ENCODE data around the gene TRNP1.

The TRNP1 gene

GRCh38 chr1:27000090-27000816 lies 6.8 kb downstream of the TRNP1 start:
- Histone ChIP-seq H3K27me3 (replicated peaks in 2 of 5; ENCODE audit: control insufficient read depth in 4 of 5, insufficient read depth in 5 of 5, low read length in 4 of 5) (peaks cover 1 to 16% (median 6%) of the 10 kb centered on the region in 5 experiments), H3K4me1 (ENCODE audit: control extremely low read depth in 1 of 4, control insufficient read depth in 4 of 4, insufficient read depth in 4 of 4, low read length in 3 of 4) (peaks cover 3 to 40% (median 20%) of the 10 kb centered on the region in 4 experiments), H3K27ac (ENCODE audit: insufficient read depth in 1 of 2, low read depth in 1 of 2, low read length in 2 of 2, poor library complexity in 1 of 2, severe bottlenecking in 2 of 2) (no peak overlapping the region), H3K4me3 (ENCODE audit: control insufficient read depth in 1 of 7, extremely low read depth in 1 of 7, insufficient read depth in 4 of 7, low read depth in 2 of 7, low read length in 6 of 7) (no peak overlapping the region), H3K9me3 (ENCODE audit: control extremely low read depth in 1 of 5, control insufficient read depth in 4 of 5, insufficient read depth in 2 of 5, low read depth in 1 of 5, low read length in 4 of 5) (no peaks in the 10 kb centered on the region), H3K36me3 (ENCODE audit: control insufficient read depth in 4 of 4, insufficient read depth in 4 of 4, low read length in 3 of 4) (no peaks in the 10 kb centered on the region)
- WGBS (ENCODE audit: insufficient coverage) = 94% methylated on average over 4 of the region's 9 CpGs
- ChIA-PET POLR2A (interaction anchor here (0.5 kb wide), 1 partner anchor 8 kb away, joined by 4 read pairs; no protein-coding TSS in a partner anchor), CTCF (interaction anchor here (0.9 to 7.1 kb wide), 7 partner anchors 10 to 97 kb away, joined by 3 to 61 read pairs (median 27); partner anchors contain the start of gene TENT5B)
- DNase-seq = no peak

GRCh38 chr1:27000817-27001460 lies 7.4 kb downstream of the TRNP1 start:
- WGBS (ENCODE audit: insufficient coverage) = 96% methylated on average over 6 of the region's 8 CpGs
- H3K36me3 ChIP-seq (ENCODE audit: control insufficient read depth in 4 of 4, insufficient read depth in 4 of 4, low read length in 3 of 4) = no peaks in the 10 kb centered on the region
- no peak overlapping the region for H3K4me3 ChIP-seq (ENCODE audit: control insufficient read depth in 1 of 7, extremely low read depth in 1 of 7, insufficient read depth in 4 of 7, low read depth in 2 of 7, low read length in 6 of 7)
- CTCF ChIA-PET = interaction anchor here (0.9 to 7.1 kb wide), 8 partner anchors 9 to 46 kb away, joined by 3 to 61 read pairs (median 4); partner anchors contain the start of gene TENT5B
- H3K27ac ChIP-seq (ENCODE audit: insufficient read depth in 1 of 2, low read depth in 1 of 2, low read length in 2 of 2, poor library complexity in 1 of 2, severe bottlenecking in 2 of 2) = no peak overlapping the region
- no peak for DNase-seq
- H3K4me1 ChIP-seq (ENCODE audit: control extremely low read depth in 1 of 4, control insufficient read depth in 4 of 4, insufficient read depth in 4 of 4, low read length in 3 of 4) = peaks cover 3 to 40% (median 20%) of the 10 kb centered on the region in 4 experiments
- H3K9me3 ChIP-seq (ENCODE audit: control extremely low read depth in 1 of 5, control insufficient read depth in 4 of 5, insufficient read depth in 2 of 5, low read depth in 1 of 5, low read length in 4 of 5) = no peaks in the 10 kb centered on the region
- H3K27me3 ChIP-seq (replicated peaks in 2 of 5; ENCODE audit: control insufficient read depth in 4 of 5, insufficient read depth in 5 of 5, low read length in 4 of 5) = peaks cover 0 to 9% (median 3%) of the 10 kb centered on the region in 5 experiments
- POLR2A ChIA-PET = no interaction called here

GRCh38 chr1:27001570-27002360 lies 8.3 kb downstream of the TRNP1 start:
- 20% methylated on average over 5 of the region's 13 CpGs for WGBS (ENCODE audit: insufficient coverage)
- Histone ChIP-seq H3K4me1 (ENCODE audit: control extremely low read depth in 1 of 4, control insufficient read depth in 4 of 4, insufficient read depth in 4 of 4, low read length in 3 of 4) (peaks cover 3 to 40% (median 20%) of the 10 kb centered on the region in 4 experiments), H3K36me3 (ENCODE audit: control insufficient read depth in 4 of 4, insufficient read depth in 4 of 4, low read length in 3 of 4) (no peaks in the 10 kb centered on the region), H3K9me3 (ENCODE audit: control extremely low read depth in 1 of 5, control insufficient read depth in 4 of 5, insufficient read depth in 2 of 5, low read depth in 1 of 5, low read length in 4 of 5) (no peaks in the 10 kb centered on the region), H3K27ac (ENCODE audit: insufficient read depth in 1 of 2, low read depth in 1 of 2, low read length in 2 of 2, poor library complexity in 1 of 2, severe bottlenecking in 2 of 2) (no peak overlapping the region), H3K27me3 (replicated peaks in 2 of 5; ENCODE audit: control insufficient read depth in 4 of 5, insufficient read depth in 5 of 5, low read length in 4 of 5) (peaks cover 0 to 1% (median 0%) of the 10 kb centered on the region in 5 experiments), H3K4me3 (ENCODE audit: control insufficient read depth in 1 of 7, extremely low read depth in 1 of 7, insufficient read depth in 4 of 7, low read depth in 2 of 7, low read length in 6 of 7) (peak overlapping the region in 3 of 7 experiments; percentile 5 to 61 (median 20))
- peak; percentile 42 to 85 (median 80) for DNase-seq
- CTCF ChIA-PET = interaction anchor here (0.6 to 1.8 kb wide), 5 partner anchors 9 to 44 kb away, joined by 3 to 5 read pairs (median 3); no protein-coding TSS in a partner anchor
- POLR2A ChIA-PET = no interaction called here

- H3K9me3 ChIP-seq (ENCODE audit: control extremely low read depth in 1 of 5, control insufficient read depth in 4 of 5, insufficient read depth in 2 of 5, low read depth in 1 of 5, low read length in 4 of 5) = no peaks in the 10 kb centered on the region
- no peaks in the 10 kb centered on the region for H3K36me3 ChIP-seq (ENCODE audit: control insufficient read depth in 4 of 4, insufficient read depth in 4 of 4, low read length in 3 of 4)
- H3K4me3 ChIP-seq (ENCODE audit: control insufficient read depth in 1 of 7, extremely low read depth in 1 of 7, insufficient read depth in 4 of 7, low read depth in 2 of 7, low read length in 6 of 7) = no peak overlapping the region
- DNase-seq = no peak
- H3K4me1 ChIP-seq (ENCODE audit: control extremely low read depth in 1 of 4, control insufficient read depth in 4 of 4, insufficient read depth in 4 of 4, low read length in 3 of 4) = peaks cover 3 to 36% (median 15%) of the 10 kb centered on the region in 4 experiments
- CTCF ChIA-PET = interaction anchor here (0.9 to 1.4 kb wide), 5 partner anchors 12 to 94 kb away, joined by 3 to 4 read pairs (median 3); no protein-coding TSS in a partner anchor
- H3K27me3 ChIP-seq (replicated peaks in 2 of 5; ENCODE audit: control insufficient read depth in 4 of 5, insufficient read depth in 5 of 5, low read length in 4 of 5) = no peaks in the 10 kb centered on the region
- no peak overlapping the region for H3K27ac ChIP-seq (ENCODE audit: insufficient read depth in 1 of 2, low read depth in 1 of 2, low read length in 2 of 2, poor library complexity in 1 of 2, severe bottlenecking in 2 of 2)
- 100% methylated on average over 5 of the region's 7 CpGs for WGBS (ENCODE audit: insufficient coverage)
- POLR2A ChIA-PET = interaction anchor here (0.6 kb wide), 1 partner anchor 462 kb away, joined by 3 read pairs; no protein-coding TSS in a partner anchor
These were observed 10.4 kb downstream of the TRNP1 start for GRCh38 chr1:27003745-27004470.

GRCh38 chr1:27004471-27005165 lies 11.1 kb downstream of the TRNP1 start:
- no peaks in the 10 kb centered on the region for H3K9me3 ChIP-seq (ENCODE audit: control extremely low read depth in 1 of 5, control insufficient read depth in 4 of 5, insufficient read depth in 2 of 5, low read depth in 1 of 5, low read length in 4 of 5)
- ChIA-PET POLR2A (interaction anchor here (0.6 kb wide), 1 partner anchor 462 kb away, joined by 3 read pairs; no protein-coding TSS in a partner anchor), CTCF (interaction anchor here (0.9 to 1.4 kb wide), 5 partner anchors 12 to 93 kb away, joined by 3 to 4 read pairs (median 3); no protein-coding TSS in a partner anchor)
- H3K36me3 ChIP-seq (ENCODE audit: control insufficient read depth in 4 of 4, insufficient read depth in 4 of 4, low read length in 3 of 4) = no peaks in the 10 kb centered on the region
- H3K27ac ChIP-seq (ENCODE audit: insufficient read depth in 1 of 2, low read depth in 1 of 2, low read length in 2 of 2, poor library complexity in 1 of 2, severe bottlenecking in 2 of 2) = no peak overlapping the region
- no peak overlapping the region for H3K4me3 ChIP-seq (ENCODE audit: control insufficient read depth in 1 of 7, extremely low read depth in 1 of 7, insufficient read depth in 4 of 7, low read depth in 2 of 7, low read length in 6 of 7)
- no peaks in the 10 kb centered on the region for H3K27me3 ChIP-seq (replicated peaks in 2 of 5; ENCODE audit: control insufficient read depth in 4 of 5, insufficient read depth in 5 of 5, low read length in 4 of 5)
- 100% methylated on average over 10 of the region's 10 CpGs for WGBS (ENCODE audit: insufficient coverage)
- peaks cover 3 to 36% (median 15%) of the 10 kb centered on the region in 4 experiments for H3K4me1 ChIP-seq (ENCODE audit: control extremely low read depth in 1 of 4, control insufficient read depth in 4 of 4, insufficient read depth in 4 of 4, low read length in 3 of 4)
- no peak for DNase-seq

GRCh38 chr1:27005166-27005530 lies 11.7 kb downstream of the TRNP1 start:
- POLR2A ChIA-PET = no interaction called here
- WGBS (ENCODE audit: insufficient coverage) = 100% methylated on average over 2 of the region's 3 CpGs
- H3K4me1 ChIP-seq (ENCODE audit: control extremely low read depth in 1 of 4, control insufficient read depth in 4 of 4, insufficient read depth in 4 of 4, low read length in 3 of 4) = peaks cover 3 to 36% (median 15%) of the 10 kb centered on the region in 4 experiments
- CTCF ChIA-PET = interaction anchor here (0.9 to 1.4 kb wide), 4 partner anchors 11 to 93 kb away, joined by 3 to 4 read pairs (median 3); no protein-coding TSS in a partner anchor
- H3K27me3 ChIP-seq (replicated peaks in 2 of 5; ENCODE audit: control insufficient read depth in 4 of 5, insufficient read depth in 5 of 5, low read length in 4 of 5) = no peaks in the 10 kb centered on the region
- H3K9me3 ChIP-seq (ENCODE audit: control extremely low read depth in 1 of 5, control insufficient read depth in 4 of 5, insufficient read depth in 2 of 5, low read depth in 1 of 5, low read length in 4 of 5) = no peaks in the 10 kb centered on the region
- DNase-seq = no peak
- H3K27ac ChIP-seq (ENCODE audit: insufficient read depth in 1 of 2, low read depth in 1 of 2, low read length in 2 of 2, poor library complexity in 1 of 2, severe bottlenecking in 2 of 2) = no peak overlapping the region
- H3K4me3 ChIP-seq (ENCODE audit: control insufficient read depth in 1 of 7, extremely low read depth in 1 of 7, insufficient read depth in 4 of 7, low read depth in 2 of 7, low read length in 6 of 7) = no peak overlapping the region
- no peaks in the 10 kb centered on the region for H3K36me3 ChIP-seq (ENCODE audit: control insufficient read depth in 4 of 4, insufficient read depth in 4 of 4, low read length in 3 of 4)

Measured in common myeloid progenitor, CD34-positive (primary cell).